KOPT-K1 (cell line): Measurements from ENCODE around the gene MYBPC2.
"Not testable (repeated sequence)": the region's sequence is repeated elsewhere in the genome, so short reads cannot be mapped to it uniquely, and the experiment has no call there.

ENCODE experiments used
- H3K27ac ChIP-seq: fragments of 200-600 bp; sonication (generic); 2 replicates; pipeline ENCODE4 v1.5.1; 2016; ENCODE audit warnings: antibody characterized with exemption, mild to moderate bottlenecking, low read depth, low read length; ENCODE audit not compliant: poor library complexity, severe bottlenecking
- H3K36me3 ChIP-seq: fragments of 200-600 bp; sonication (generic); 2 replicates; pipeline ENCODE4 v1.5.1; 2017; ENCODE audit warnings: antibody characterized with exemption, mild to moderate bottlenecking, low read length, moderate library complexity; ENCODE audit not compliant: insufficient read depth
- H3K9me3 ChIP-seq: fragments of 200-600 bp; sonication (generic); 2 replicates; pipeline ENCODE4 v1.5.1; 2017; ENCODE audit warnings: antibody characterized with exemption, low read length, mild to moderate bottlenecking; ENCODE audit not compliant: insufficient read depth, poor library complexity, severe bottlenecking

Gene MYBPC2

DNA sequence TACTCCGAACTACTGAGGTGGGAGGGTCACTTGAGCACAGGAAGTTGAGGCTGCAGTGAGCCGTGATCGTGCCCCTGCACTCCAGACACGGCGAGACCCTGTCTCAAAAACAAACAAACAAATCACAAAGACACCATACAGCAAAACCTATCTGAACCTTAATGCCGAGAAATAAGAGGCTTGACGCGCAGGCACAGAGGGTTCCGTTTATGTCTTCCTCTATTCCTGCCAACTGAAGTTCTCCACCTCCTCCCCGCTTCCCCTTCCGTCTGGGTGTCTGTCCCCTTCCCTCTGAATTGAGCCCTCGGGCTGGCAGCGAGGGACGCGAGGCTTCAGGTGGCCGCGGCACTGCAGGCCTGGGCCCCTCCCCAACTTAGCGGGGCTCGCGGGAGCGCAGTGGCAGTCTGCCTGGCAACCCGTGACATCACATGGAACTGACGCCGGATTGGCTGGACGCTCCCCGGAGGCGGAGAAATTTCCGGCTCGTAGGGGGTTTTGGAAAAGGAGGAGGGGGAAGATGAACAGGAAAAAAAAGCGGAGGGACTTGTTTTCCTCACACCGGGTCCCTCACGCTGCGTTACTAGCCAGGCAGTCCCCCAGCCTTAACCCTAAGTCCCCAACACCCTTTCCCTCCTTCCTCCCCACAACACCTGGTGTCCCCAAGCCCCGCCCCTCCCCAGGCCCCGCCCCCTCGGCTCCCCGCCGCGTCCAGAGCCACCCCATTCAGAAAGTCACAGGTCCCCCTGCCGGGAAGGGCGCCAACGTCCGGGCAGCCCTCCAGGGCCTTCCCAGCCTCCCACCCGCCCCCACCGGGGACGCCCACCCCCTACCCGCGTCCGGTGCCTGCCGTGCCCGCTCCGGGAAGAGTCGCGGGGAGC lies 1.1 kb upstream of the MYBPC2 start:
- Histone ChIP-seq H3K36me3 (no peaks in the 10 kb centered on the region), H3K9me3 (no peaks in the 10 kb centered on the region), H3K27ac (no peak overlapping the region)

DNA sequence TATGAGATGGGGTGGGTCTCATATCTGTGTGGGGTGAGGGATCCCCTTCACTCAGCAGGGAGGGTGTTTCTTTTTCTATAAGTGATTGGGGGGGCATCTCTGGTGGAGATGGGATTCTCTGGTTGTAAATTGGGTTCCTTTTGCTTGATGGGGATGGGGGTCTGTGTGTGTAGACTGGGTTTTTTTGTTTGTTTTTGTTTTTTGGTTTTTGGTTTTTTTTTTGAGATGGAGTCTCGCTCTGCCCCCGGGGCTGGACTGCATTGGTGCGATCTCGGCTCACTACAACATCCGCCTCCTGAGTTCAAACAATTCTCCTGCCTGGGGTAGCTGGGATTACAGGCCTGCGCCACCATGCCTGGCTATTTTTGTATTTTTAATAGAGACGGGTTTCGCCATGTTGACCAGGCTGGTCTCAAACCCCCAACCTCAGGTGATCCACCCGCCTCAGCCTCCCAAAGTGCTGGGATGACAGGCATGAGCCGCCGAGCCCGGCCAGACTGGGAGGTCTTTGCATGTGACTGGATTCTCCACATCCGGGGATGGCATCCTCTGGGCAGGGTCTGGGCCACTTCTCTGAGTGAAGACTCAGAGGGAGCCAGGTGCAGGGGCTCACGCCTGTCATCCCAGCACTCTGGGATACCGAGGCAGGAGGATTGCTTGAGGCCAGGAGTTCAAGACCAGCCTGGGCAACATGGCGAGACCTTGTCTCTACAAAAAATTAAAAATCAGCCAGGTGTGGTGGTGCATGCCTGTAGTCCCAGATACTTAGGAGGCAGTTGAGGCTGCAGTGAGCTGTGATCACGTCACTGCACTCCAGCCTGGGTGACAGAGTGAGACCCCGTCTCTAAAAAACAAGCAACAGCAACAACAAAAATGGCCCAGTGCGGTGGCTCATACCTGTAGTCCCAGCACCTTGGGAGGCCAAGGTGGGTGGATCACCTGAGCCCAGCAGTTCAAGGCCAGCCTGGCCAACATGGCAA lies 799 bp downstream of the MYBPC2 start:
- Histone ChIP-seq H3K9me3 (no peaks in the 10 kb centered on the region), H3K36me3 (no peaks in the 10 kb centered on the region), H3K27ac (no peak overlapping the region)

GRCh38 chr19:50434525-50434924 lies 1.8 kb downstream of the MYBPC2 start:
- Histone ChIP-seq H3K27ac (no peak overlapping the region), H3K9me3 (no peaks in the 10 kb centered on the region), H3K36me3 (no peaks in the 10 kb centered on the region)

GRCh38 chr19:50435221-50435620 lies 2.5 kb downstream of the MYBPC2 start:
- H3K36me3 ChIP-seq: no peaks in the 10 kb centered on the region
- H3K27ac ChIP-seq: no peak overlapping the region
- H3K9me3 ChIP-seq: no peaks in the 10 kb centered on the region

GRCh38 chr19:50435627-50436026 lies 2.9 kb downstream of the MYBPC2 start:
- Histone ChIP-seq H3K9me3 (no peaks in the 10 kb centered on the region), H3K36me3 (no peaks in the 10 kb centered on the region), H3K27ac (no peak overlapping the region)

- H3K36me3 ChIP-seq: no peaks in the 10 kb centered on the region
- no peaks in the 10 kb centered on the region for H3K9me3 ChIP-seq
- H3K27ac ChIP-seq: no peak overlapping the region
Measured at GRCh38 chr19:50437862-50438449, 5.3 kb downstream of the MYBPC2 start.

DNA sequence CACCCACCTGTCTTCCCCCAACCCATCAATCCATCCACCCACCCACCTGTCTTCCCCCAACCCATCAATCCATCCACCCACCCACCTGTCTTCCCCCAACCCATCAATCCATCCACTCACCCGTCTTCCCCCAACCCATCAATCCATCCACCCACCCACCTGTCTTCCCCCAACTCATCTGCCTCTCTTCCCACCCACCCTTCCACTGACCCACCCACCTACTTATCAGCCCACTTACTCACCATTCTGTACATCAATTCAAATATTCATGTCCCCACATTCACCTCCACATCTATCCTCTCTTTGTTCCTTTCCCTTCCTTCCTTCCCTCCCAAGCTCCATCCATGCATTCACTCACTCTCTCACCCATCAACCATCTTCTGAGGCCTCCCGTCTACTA lies 6.4 kb downstream of the MYBPC2 start:
- H3K9me3 ChIP-seq, H3K27ac ChIP-seq, H3K36me3 ChIP-seq: not testable (repeated sequence)

GRCh38 chr19:50444059-50444458 lies 11.4 kb downstream of the MYBPC2 start:
- Histone ChIP-seq H3K27ac (no peak overlapping the region), H3K36me3 (no peaks in the 10 kb centered on the region), H3K9me3 (no peaks in the 10 kb centered on the region)

GRCh38 chr19:50447053-50447452 lies 14.4 kb downstream of the MYBPC2 start:
- no peaks in the 10 kb centered on the region for H3K36me3 ChIP-seq
- H3K27ac ChIP-seq: no peak overlapping the region
- H3K9me3 ChIP-seq: no peaks in the 10 kb centered on the region

DNA sequence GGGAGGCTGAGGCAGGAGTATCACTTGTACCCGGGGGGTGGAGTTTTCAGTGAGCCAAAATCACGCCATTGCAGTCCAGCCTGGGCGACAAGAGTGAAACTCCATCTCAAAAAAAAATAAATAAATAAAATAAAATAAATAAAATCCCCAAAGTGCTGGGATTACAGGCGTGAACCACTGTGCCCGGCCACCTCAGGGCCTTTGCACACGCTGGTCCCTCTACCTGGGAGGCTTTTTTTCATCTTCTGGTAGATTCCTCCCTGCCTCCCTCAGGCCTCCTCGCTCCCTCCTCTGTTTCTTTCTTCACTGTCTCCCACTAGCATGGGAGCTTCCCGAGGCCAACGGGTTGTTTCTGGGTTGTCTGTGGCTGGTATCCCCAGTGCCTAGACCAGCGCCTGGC lies 15.1 kb downstream of the MYBPC2 start:
- no peak overlapping the region for H3K27ac ChIP-seq
- no peaks in the 10 kb centered on the region for H3K36me3 ChIP-seq
- H3K9me3 ChIP-seq: no peaks in the 10 kb centered on the region

DNA sequence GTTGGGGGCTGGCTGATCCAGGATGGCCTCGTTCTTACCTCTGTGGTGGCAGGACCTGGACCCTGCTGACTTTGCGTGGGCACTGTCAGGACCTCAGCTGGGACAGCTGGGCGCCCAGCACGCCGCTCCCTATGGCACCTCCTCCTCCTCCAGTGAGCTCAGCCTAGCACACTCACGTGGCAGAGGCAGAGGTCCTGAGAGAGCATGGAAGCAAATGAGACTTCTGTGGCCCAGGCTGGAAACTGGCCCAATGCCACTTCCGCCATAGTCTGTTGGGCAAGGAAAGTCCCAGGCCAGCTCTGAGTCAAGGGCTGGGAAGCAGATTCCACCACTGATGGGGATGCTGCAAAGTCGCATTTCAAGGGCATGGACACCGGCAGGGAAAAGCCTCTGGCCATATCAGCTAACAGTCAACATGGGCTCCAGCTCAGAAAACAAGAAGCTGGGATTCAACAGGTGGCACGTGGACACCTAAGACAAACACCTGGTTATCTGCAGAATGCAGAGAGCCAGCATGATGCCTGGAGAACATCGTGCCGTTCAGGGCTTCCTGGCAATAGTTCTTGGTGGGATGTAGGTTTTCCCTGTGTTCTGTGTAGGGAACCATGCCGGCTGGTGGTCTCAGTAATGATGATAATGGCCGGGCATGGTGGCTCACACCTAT lies 16.7 kb downstream of the MYBPC2 start:
- no peaks in the 10 kb centered on the region for H3K36me3 ChIP-seq
- no peaks in the 10 kb centered on the region for H3K9me3 ChIP-seq
- no peak overlapping the region for H3K27ac ChIP-seq

GRCh38 chr19:50450369-50451222 lies 17.9 kb downstream of the MYBPC2 start:
- Histone ChIP-seq H3K9me3 (no peaks in the 10 kb centered on the region), H3K36me3 (no peaks in the 10 kb centered on the region), H3K27ac (no peak overlapping the region)

- Histone ChIP-seq H3K27ac (no peak overlapping the region), H3K9me3 (no peaks in the 10 kb centered on the region), H3K36me3 (no peaks in the 10 kb centered on the region)
Measured at GRCh38 chr19:50451223-50451534, 18.5 kb downstream of the MYBPC2 start.

DNA sequence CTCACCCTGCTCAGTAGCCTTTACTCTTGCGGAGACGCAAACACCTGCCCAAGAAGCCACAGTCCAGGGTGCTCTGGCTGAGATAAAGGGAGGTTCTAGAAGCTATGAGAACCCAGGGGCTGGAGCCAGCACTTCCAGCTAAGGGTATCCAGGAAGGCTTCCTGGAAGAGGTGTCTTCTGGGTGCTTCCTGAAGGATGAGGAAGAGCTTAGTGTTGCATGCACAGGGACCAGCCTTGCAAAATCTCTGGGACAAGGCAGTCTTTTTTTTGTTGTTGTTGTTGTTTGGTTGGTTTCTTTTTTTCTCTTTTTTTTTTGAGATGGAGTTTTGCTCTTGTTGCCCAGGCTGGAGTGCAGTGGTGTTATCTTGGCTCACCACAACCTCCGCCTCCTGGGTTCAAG lies 20.6 kb downstream of the MYBPC2 start:
- Histone ChIP-seq H3K27ac (no peak overlapping the region), H3K9me3 (no peaks in the 10 kb centered on the region), H3K36me3 (no peaks in the 10 kb centered on the region)
